HG03460 (cell line): ENCODE results near the gene POLR1C.
"Not testable (repeated sequence)": the region's sequence is repeated elsewhere in the genome, so short reads cannot be mapped to it uniquely, and the experiment has no call there.

ENCODE experiments used
- ATAC-seq: cut with Tn5 transposase; IDR thresholded peaks from one replicate; pipeline ENCODE4 v1.9.1; 2021; ENCODE audit not compliant: unreplicated experiment

POLR1C gene

DNA sequence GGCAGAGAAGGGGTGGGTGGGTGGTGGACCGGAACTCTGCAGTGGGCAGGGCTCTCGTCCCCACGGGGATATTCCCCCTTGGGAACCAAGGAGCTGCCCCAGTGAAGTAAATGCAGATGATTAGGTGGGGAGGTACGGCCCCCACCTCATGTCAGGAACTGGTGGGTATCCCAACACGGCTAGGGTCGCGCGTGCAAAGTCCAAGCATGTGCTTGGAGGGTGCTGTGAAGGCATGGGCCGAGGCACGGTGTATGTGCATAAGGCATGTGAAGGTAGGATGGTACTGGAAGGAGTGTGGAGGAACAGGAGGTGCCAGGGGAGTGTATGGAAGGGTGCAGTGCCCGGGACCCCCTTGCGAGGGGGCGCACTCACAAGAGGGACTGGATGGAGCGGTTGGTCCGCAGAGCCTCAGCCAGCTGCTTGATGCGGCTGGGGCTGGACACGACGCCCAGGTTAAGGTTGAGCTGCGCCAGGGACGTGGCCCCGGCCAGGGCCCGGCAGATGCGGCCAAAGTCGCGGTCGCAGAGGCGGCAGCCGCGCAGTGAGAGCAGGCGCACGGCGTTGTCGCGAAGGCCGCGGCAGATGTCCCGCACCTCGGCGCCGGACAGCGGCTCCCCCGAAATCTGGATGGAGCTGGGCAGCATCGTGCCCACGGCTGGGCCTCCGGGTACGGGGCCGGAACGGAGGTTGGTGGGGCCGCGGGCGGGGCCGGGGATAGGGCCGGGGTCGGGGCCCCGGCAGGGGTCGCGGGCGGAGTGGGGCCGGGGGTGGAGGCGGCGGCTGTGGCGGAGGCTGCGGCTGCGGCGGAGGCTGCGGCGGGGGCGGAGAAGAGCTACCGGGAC is 7.5 kb upstream of the POLR1C start:
- ATAC-seq = no peak

DNA sequence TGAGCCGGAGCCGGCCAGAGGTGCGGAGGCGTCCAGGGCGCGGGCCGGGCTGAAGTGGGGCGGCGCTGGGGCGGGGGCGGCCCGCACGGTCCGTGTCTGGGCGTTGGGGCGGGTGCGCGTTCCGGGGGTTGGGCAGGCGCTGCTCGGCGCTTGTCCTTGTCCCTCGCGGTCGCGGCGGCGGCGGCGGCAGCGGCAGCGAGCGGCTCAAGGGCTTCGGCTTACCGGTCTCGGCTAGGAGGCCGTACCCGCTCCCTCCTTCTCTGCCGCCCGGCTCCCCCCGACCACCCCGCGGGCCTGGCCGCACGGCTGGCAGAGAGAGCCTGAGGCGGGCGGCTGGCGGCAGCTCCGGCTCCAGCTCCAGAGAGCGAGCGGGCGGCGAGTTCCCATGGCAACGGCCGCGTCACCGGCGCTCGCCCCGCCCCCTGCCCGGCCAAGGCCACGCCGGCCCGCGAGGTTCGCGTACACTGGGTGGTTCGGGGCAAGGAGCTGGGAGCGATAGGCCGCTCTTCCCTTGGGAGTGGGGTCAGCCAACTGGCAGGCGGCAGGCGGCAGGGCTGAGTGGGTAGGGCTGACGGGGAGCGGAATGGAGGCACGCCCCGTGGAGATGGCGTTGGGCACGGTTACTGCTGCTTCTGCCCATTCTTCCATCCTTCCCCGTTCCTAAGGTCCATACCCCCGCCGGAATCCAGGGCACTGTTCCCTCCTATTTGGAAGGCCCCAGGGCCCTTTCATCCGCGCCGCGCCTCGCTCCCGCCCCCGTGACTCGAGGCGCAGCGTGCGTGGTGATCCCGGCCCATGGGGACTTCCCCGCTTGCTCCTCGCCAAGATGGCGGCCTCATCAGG is 6.7 kb upstream of the POLR1C start, which contains the start of gene LRRC73:
Gene LRRC73 (minus strand): TSS at position 363 of the 843 bp plus-strand sequence. CDS start 561 bp downstream, outside the sequence.
- ATAC-seq = peak; percentile 60

DNA sequence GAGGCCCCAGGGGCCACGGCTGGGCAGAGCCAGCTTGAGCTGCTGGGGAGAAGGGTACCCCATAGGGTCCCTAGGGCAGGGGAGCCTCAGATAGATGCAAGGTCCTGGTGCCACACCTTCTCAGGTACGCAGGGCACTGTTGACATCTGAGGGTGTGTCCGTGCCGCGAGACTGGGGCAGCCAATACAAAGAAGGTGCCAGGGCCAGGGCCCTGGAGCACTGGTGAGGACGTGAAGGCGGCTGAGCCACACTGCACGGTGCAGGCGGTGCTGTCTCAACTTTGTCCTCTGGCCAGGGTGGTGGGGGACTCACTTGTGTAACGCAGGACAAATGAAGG is 6.1 kb upstream of the POLR1C start:
- ATAC-seq = no peak

DNA sequence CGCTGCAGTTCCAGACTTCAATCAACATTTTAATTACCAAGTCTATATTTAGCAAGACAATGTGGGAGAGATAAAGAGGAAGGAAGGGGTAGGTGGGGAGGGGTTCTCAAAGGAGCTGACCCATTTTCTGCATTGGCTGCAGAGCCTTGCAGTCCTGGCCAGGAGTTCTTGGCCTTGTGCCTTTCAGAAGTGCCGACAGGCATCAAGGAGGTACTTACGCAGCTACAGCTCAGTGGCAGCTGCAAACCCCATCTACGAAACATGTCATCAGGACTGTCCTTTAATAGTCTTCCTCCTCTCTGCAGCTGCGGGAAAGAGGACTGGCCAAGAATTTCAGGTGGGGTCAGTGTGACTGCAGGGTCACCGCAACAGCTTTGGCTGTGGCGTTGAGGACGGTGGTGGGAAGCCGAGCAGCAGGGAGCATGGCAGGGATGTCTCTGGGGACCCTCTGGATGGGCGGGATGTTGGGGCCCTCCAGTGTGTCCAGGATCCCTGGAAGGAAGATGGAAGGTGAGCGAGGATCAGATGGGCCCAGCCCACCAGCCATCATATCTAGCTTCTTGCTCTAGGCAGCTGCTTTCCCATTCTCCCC is 5.0 kb upstream of the POLR1C start:
- ATAC-seq = no peak

DNA sequence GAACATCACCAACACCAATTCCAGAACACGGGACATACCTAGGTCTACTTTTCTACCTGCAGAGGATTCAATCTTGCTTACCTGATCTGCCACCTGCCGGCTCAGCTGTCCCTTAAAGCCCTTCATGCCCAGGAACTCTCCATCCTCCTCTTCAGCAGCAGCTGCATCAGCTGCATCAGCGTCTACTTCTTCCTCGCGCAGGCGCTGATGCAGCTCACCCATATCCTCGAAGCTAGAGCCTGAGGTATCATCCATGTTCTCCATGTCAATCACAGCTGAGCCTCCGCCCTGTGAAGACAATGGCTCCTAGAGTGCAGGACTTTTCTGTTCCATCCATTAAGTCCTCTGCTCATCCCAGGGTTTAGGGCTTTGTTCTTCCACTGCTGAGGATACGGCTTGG is 1.1 kb upstream of the POLR1C start:
- no peak for ATAC-seq

DNA sequence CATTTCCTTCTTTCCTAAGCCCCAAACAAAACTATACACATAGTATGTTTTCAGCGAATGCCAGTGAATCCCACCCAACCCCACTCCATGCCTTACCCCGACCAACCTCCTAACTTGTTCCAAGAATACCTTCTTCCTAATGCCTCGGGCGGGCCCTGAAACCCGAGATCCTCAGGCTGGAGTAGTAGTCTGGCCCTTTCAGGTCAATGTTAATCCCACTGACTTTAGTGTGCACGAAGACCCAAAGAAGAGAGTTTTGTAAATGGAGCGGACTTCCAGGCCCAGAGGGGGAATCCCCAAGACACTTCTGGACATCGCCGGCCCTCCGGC is 557 bp upstream of the POLR1C start:
- ATAC-seq = no peak

DNA sequence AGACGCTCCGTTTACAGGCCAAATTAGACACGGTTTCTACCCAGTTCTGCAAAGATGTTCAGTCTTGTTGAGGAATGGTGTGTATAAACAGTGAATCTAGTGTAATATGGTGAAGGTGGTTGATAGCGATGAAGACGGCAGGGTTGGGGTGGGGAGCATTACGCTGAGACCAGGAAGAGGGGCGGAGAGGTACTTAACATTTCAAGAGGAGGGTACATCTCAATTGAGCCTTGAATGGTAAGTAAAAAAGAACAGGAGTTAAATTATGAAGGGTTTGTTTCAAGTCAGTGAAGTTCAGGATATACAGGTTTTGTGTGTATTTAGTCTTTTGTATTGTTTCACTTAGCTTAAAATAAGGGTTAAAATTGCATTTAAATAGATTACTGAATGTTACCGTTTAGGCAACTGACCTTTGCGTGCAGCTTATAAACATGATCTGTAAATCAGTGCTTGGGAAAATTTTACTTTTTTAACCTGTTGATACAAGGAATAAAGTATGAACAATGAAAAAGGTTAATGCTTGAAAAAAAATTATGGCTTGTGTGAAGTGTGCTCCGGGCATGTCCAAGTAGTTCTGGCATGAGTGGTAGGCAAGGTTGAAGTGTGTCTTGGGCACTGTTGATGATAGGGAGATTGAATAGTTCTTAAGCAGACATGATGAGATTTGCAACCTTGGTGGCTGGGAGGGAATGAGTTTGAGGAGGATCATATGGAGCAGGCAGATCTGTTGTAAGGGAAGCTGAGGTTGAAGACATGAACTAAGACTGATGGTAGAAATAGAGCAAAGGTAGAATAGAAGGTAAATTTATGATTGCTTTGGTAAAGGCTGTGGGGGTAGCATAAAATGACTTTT is 842 bp downstream of the POLR1C start:
- no peak for ATAC-seq

DNA sequence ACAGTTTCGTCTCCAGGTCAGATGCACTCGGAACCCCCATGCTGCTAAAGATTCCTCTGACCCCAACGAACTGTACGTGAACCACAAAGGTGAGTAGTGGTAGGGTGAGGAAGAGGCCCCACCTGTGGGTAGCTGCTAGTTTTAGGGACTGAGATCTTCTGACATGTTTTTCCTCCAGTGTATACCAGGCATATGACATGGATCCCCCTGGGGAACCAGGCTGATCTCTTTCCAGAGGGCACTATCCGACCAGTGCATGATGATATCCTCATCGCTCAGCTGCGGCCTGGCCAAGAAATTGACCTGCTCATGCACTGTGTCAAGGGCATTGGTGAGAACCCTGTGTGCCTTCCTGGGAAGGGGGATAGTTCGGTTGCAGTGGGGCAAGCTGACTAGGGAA is 3.2 kb downstream of the POLR1C start:
- no peak for ATAC-seq

DNA sequence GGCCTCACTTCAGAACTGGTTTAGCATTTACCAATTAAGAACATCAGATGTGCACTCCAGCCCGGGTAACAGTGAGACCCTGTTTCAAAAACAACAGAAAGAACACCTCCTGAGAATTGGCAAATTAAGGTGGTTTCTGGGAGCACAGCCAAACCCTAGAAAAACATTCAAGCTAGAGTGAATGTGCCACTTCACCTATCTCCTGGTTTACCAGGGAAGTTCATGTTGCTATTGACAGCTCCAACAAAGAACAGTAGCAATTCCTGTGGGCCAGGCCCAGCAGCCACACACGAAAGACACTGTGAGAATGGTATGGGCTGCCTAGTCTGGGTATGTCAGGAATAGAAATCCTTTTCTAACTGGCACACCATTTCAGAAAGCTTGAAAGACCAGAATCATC is 4.9 kb downstream of the POLR1C start:
- no peak for ATAC-seq

DNA sequence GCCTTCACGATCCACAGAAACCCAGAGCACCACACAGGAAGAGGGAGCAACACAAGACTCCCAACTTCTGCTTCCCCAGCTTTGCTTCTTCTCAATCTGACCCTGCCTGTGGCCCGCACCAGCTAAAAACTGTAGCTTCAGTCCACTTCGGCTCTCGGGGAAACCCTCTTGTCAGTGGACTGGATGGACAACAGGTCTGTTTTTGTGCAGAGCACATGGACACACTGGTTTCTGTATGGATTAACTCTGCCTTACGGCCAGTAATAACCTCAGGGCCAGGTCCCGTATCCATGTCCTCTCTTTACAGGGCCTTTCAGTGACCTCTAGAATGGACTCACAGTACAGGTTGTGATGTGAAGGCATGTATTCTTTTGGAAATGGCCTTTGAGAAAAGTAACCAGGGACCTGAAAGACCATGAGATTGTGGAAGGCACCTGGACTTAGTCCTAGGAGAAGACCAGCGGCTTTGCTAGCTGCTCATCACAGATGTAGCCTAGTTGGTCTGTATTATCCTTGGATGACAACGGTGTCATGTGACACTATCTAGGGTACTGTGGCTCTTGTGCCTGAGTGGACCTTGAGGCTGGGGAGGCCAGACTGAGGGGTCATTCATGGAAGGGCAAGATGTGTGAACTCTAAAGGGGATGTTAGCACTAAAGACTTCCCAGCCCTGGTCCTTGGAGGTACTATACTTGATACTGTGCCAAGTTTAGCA is 5.8 kb downstream of the POLR1C start:
- no peak for ATAC-seq

DNA sequence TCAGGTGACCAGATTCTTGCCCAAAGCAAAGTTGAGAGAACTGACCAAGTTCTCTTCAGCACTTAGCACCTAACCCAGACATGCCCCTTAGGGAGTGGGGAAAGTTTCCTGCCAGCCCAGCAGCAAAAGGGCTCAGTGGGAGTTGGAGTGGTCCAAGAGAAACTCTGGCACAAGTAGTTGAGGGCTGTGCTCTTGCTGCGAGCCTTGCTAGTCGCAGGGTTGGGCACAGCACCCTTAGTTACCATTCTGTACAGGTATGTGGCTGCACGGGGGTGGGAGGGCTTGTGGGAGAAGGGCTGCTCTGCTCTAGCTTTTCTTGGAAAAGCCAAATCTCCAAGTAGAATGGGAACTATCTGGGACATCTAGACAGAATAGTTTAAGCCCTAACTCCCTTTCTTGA is 6.4 kb downstream of the POLR1C start:
- ATAC-seq = no peak

DNA sequence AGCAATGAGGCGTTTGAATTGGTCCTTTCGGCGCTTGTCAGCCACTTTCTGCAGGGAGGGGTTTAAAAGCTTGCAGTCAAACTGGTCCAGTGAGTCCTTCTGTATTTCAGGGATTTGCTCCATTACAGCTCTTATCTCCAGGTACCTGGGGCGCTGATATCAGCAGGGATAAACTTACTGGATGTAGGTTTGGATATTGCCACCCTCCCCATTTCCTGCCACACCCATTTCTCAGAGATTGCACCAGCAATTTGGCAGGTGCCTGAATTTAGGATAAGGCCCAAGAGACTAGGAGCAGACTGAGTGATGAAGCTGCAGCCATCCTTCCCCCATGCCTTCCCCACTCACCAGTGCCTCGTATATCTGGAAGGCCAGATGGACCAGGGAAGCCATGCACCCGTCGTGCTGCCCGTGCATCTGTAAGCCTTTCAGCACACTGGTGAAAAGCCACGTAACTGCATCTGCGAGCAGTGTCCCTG is 7.6 kb downstream of the POLR1C start:
- no peak for ATAC-seq

DNA sequence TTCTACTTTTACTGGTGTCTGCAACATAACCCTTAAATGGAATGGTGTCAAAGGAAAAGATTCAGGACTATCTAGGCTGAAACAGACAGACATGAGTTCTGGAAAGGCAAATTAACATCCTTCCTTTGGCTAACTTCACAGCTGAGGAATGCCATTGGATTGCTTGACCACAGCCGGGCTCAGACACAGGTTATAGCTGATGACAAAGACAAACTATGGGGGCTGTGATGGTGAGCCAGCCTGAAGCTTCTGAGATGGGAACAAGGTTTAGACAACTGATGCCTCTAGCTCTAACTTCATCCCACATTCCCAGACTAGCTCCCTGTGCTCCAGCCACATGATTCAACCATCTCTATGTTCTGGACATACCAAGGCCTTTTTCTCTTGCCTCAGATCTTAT is 15.3 kb downstream of the POLR1C start:
- no peak for ATAC-seq

DNA sequence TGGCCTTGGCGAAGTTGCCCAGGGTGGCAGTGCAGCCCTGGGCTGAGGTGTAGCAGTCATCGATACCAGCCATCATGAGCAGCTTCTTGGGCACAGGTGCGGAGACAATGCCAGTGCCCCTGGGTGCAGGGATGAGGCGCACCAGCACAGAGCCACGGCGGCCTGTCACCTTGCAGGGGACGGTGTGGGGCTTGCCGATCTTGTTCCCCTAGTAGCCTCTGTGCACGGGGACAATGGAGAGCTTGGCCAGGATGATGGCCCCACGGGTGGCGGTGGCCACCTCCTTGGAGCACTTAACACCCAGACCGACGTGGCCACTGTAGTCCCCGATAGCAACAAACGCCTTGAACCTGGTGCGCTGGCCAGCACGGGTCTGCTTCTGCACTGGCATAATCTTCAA is 22.1 kb downstream of the POLR1C start:
- not testable (repeated sequence) for ATAC-seq

DNA sequence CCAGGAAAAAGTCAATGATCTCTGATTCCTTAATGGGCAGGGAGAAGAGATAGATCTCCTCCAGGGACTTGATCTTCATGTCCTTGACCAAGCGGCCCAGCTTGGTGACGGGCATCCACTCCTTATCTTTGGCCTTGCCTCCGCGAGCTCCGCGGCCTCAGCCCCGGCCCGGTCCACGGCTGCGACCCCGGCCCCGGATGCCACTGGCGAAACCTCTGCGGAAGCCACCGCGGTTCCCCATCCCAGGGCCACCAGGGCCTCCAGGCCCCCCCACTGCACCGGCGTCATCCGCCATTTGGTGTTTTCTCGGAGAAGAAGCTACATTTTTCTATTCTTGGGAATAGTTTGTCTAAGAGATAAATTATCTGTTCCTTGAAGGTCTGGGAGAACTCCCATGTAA is 22.5 kb downstream of the POLR1C start:
- ATAC-seq = not testable (repeated sequence)

DNA sequence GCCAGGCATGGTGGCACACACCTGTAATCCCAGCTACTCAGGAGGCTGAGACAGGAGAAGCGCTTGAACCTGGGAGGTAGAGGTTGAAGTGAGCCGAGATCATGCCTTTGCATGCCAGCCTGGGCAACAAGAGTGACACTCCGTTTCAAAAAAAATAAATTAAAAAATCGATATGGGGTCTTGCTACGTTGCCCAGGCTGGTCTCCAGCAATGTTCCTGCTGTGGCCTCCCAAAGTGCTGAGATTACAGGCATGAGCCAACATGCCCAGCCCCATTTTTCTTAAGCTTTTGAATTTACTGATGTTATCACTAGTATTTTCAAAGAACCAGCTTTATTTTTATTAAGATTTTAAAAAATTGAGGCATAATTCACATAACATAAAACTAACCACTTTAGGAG is 23.6 kb downstream of the POLR1C start:
- ATAC-seq = no peak

DNA sequence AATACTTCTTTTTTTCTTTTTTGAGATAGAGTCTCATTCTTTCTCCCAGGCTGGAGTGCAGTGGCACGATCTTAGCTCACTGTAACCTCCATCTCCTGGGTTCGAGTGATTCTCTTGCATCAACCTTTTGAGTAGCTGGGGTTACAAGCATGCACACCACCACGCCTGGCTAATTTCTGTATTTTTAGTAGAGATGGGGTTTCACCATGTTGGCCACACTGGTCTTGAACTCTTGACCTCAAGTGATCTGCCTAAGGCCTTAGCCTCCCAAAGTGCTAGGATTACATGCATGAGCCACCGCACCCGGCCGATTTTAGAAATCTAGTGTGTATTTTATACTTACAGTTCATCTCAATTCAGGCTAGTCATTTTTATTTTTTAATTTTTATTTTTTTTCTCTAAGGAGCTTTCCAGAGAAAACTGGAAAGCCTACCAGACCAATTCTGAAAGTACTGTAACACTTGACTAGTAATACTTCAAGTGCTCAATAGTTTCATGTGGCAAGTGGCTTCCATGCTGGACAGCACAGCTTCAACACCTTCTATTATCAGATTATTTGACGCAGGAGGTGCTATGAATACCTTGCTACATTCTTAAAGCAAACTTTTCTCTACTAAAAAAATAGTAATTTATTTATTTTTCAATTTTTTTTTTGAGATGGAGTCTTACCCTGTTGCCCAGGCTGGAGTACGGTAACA is 25.0 kb downstream of the POLR1C start:
- no peak for ATAC-seq

DNA sequence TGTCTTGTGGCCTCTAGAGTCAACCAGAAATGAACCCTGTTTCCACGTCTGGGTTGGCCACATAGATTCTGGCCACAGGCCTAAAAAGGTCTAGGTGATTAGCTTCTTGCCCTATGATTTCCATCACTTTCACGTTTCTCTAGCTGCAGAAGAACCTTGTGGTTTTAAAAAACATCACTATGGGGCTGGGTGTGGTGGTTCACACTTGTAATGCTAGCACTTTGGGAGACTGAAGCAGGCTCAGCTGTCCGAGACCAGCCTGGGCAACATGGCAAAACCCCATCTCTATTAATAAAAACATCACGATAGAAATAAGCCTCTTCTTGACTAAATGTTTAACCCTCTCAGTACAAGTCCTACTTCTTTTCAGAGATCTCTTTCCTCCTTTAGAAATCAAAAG is 27.6 kb downstream of the POLR1C start:
- no peak for ATAC-seq

DNA sequence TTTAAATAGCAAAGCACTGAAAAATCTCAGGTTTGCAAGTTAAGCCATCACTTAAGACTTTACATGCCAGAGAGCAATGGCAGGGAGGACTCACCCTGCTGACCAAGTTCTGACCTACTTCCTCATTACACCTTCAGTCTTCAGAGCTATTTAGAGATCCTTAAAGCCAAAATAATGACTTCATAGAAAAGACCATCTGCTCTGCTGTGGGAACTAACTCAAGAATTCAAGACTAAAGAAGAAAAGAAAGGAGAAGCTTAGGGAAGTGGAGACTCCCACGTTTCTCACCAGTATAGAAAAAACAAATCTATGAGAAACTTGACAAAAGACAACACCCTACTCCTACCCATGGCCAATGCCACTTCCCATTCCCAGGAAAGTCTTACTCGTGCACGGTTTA is 30.3 kb downstream of the POLR1C start:
- ATAC-seq = no peak

DNA sequence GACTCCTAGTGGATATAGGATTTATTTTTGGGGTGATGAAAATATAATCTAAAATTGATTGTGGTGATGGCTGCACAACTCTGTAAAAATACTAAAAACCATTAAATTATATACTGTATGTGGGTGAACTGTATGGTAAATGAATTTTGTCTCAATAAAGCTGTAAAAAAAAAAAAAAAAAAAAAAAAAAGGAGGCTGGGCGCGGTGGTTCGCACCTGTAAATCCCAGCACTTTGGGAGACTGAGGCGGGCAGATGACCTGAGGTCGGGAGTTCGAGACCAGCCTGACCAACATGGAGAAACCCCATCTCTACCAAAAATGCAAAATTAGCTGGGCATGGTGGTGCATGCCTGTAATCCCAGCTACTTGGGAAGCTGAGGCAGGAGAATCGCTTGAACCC is 40.7 kb downstream of the POLR1C start:
- not testable (repeated sequence) for ATAC-seq
